Endothelial cell of umbilical vein (primary cell): ENCODE results near the gene ZNF438.

Experiments
- CTCF ChIP-seq, 2 donors: IDR thresholded peaks; 1 replicate in 1 of 2; 2 replicates in 1 of 2; pipeline ENCODE4 v1.5.1; 2011; ENCODE audit warnings: low read length in 2 of 2, mild to moderate bottlenecking in 2 of 2, moderate library complexity in 2 of 2, control low read depth in 1 of 2, inconsistent platforms in 1 of 2, low read depth in 1 of 2; ENCODE audit not compliant: insufficient read depth in 1 of 2; ENCODE audit errors: extremely low read depth in 1 of 2
- POLR2A ChIP-seq: IDR thresholded peaks from 2 replicates; pipeline ENCODE4 v1.6.1; 2012; ENCODE audit warnings: low read depth, mild to moderate bottlenecking, control low read depth, low read length

- TF ChIP-seq CTCF (IDR thresholded peaks at IDR 0.05; ENCODE audit: extremely low read depth in 1 of 2, insufficient read depth in 1 of 2, low read depth in 1 of 2, low read length in 2 of 2) (peak; percentile 40 to 44), POLR2A (peak; percentile 82)
Observed at GRCh38 chr10:31031558-31032257, at the start of gene ZNF438.
